Osteoblast (primary cell): ENCODE measurements around the gene ADIPOR2. TPM values are rescaled to one million over a fixed set of nuclear protein-coding genes. Genes with fewer than 3 reads are reported as not detected.

Source experiments
- DNase-seq: peaks from one replicate; pipeline ENCODE4 v3.0.0; 2011; ENCODE audit warnings: low spot score, mixed read lengths; ENCODE audit not compliant: insufficient read length; ENCODE audit errors: missing footprints
- H2AFZ ChIP-seq: 2 replicates; pipeline ENCODE4 v1.6.0; 2011; ENCODE audit warnings: mild to moderate bottlenecking, low read length
- H3K27ac ChIP-seq: 2 replicates; pipeline ENCODE4 v1.5.1; 2011; ENCODE audit warnings: mild to moderate bottlenecking, low read depth, low read length, moderate library complexity
- H3K27me3 ChIP-seq: 2 replicates; pipeline ENCODE4 v1.6.0; 2012; ENCODE audit warnings: mild to moderate bottlenecking, control low read depth, inconsistent platforms, low read length, moderate library complexity; ENCODE audit not compliant: insufficient read depth
- H3K36me3 ChIP-seq: 2 replicates; pipeline ENCODE4 v1.5.1; 2011; ENCODE audit warnings: mild to moderate bottlenecking, low read length, control low read depth, moderate library complexity; ENCODE audit not compliant: insufficient read depth
- H3K4me1 ChIP-seq: 2 replicates; pipeline ENCODE4 v1.5.1; 2011; ENCODE audit warnings: mild to moderate bottlenecking, low read length, control low read depth, moderate library complexity; ENCODE audit not compliant: insufficient read depth
- H3K4me2 ChIP-seq: 2 replicates; pipeline ENCODE4 v1.6.0; 2011; ENCODE audit warnings: mild to moderate bottlenecking, low read length; ENCODE audit not compliant: insufficient read depth
- H3K4me3 ChIP-seq: fragments of 200-600 bp; sonication (generic); 3 replicates; pipeline ENCODE4 v1.5.1; 2012; ENCODE audit warnings: mild to moderate bottlenecking, low read length, inconsistent platforms; ENCODE audit not compliant: insufficient read depth
- H3K79me2 ChIP-seq: 2 replicates; pipeline ENCODE4 v1.6.0; 2012; ENCODE audit warnings: mild to moderate bottlenecking, low read length, control low read depth, inconsistent platforms; ENCODE audit not compliant: insufficient read depth
- H3K9me3 ChIP-seq: 2 replicates; pipeline ENCODE4 v1.5.1; 2011; ENCODE audit warnings: low read depth, low read length, control low read depth
- H4K20me1 ChIP-seq: 2 replicates; pipeline ENCODE4 v1.6.0; 2012; ENCODE audit warnings: mild to moderate bottlenecking, low read length, control low read depth; ENCODE audit not compliant: insufficient read depth
- total RNA-seq: library from RNA; depleted of rRNA; stranded (reverse); fragments of >200 nt; gene quantifications from 2 replicates; pipeline ENCODE4 v1.2.3, GENCODE V29; 2012
- TF ChIP-seq, protein P1 (sequence below): IDR thresholded peaks from 2 replicates; pipeline ENCODE4 v1.5.1; 2011; ENCODE audit warnings: mild to moderate bottlenecking, low read depth, low read length, moderate library complexity; ENCODE audit errors: extremely low read depth

The ADIPOR2 gene
- total RNA-seq, 1 donor: 32.2 TPM

DNA sequence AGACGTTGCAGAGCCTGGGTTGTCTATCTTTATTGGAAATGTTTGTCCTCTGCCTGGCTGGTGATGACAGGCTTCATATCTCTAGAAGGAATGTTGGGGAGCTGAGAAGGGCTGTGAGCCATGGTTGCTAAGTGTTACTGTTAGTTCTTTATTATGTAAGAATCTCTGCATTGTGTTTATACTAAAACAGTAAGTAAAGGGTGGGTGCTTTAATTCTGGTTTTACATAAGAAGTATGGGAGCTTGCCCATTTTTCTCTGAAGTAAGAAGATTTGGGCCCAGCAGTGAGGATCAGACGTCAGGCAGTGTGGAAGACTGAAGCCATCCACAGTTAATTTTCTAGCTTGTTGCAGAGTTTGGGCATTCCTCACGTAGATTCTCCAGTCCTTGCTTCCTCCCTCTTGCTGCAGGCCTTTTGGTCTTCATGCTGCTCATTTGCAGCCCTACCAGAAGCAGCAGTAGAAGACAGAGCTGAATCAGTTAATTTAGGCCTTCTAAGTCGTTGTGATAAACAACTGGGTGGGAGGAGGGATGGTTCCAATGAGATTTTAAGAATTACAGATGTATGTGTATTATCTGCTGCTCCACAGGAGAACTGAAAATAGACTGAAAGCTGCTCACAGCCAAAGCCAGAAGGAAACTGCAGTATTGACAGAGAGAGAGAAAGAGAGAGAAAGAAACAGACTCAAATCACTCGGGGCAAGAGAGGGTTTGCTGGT is 40.5 kb upstream of the ADIPOR2 start:
- H3K36me3 ChIP-seq: peaks cover 66% of the 10 kb centered on the region
- H3K4me1 ChIP-seq: peaks cover 8% of the 10 kb centered on the region
- no peak overlapping the region for H3K4me3 ChIP-seq
- peaks cover 27% of the 10 kb centered on the region for H4K20me1 ChIP-seq
- TF ChIP-seq, protein P1, sequence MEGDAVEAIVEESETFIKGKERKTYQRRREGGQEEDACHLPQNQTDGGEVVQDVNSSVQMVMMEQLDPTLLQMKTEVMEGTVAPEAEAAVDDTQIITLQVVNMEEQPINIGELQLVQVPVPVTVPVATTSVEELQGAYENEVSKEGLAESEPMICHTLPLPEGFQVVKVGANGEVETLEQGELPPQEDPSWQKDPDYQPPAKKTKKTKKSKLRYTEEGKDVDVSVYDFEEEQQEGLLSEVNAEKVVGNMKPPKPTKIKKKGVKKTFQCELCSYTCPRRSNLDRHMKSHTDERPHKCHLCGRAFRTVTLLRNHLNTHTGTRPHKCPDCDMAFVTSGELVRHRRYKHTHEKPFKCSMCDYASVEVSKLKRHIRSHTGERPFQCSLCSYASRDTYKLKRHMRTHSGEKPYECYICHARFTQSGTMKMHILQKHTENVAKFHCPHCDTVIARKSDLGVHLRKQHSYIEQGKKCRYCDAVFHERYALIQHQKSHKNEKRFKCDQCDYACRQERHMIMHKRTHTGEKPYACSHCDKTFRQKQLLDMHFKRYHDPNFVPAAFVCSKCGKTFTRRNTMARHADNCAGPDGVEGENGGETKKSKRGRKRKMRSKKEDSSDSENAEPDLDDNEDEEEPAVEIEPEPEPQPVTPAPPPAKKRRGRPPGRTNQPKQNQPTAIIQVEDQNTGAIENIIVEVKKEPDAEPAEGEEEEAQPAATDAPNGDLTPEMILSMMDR: no peak
- no peak overlapping the region for H2AFZ ChIP-seq
- no peaks in the 10 kb centered on the region for H3K27me3 ChIP-seq
- H3K4me2 ChIP-seq: no peak overlapping the region
- H3K27ac ChIP-seq: no peak overlapping the region
- H3K9me3 ChIP-seq: no peaks in the 10 kb centered on the region
- DNase-seq: no peak
- H3K79me2 ChIP-seq: peaks cover 35% of the 10 kb centered on the region

GRCh38 chr12:1650978-1651361 is 39.9 kb upstream of the ADIPOR2 start:
- TF ChIP-seq, protein P1: no peak
- no peak overlapping the region for H3K4me3 ChIP-seq
- DNase-seq: no peak
- H3K9me3 ChIP-seq: no peaks in the 10 kb centered on the region
- no peak overlapping the region for H3K27ac ChIP-seq
- peaks cover 60% of the 10 kb centered on the region for H3K36me3 ChIP-seq
- H3K4me2 ChIP-seq: no peak overlapping the region
- no peaks in the 10 kb centered on the region for H3K27me3 ChIP-seq
- peaks cover 30% of the 10 kb centered on the region for H3K79me2 ChIP-seq
- H2AFZ ChIP-seq: no peak overlapping the region
- H4K20me1 ChIP-seq: peaks cover 24% of the 10 kb centered on the region
- H3K4me1 ChIP-seq: peaks cover 8% of the 10 kb centered on the region

DNA sequence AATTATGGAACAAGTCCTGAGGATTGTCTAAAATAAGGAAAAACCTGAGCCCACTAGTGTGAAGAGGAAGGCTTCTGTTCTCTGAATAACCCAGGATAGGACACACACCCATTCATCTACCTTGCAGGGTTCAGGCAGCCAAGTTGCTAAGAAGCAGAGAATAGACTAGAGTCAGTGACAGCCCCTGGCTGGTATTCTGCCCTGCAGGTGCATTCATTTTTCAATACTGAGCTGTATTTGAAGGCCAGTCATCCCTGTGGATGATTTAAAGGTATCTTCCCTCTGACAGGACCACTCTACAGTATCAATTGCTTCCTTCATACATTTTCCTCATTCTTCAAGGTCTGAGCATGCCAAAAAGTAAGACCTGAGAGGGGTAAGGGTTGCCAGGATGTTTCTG is 38.9 kb upstream of the ADIPOR2 start:
- no peaks in the 10 kb centered on the region for H3K27me3 ChIP-seq
- no peak overlapping the region for H2AFZ ChIP-seq
- DNase-seq: no peak
- TF ChIP-seq, protein P1: no peak
- peaks cover 50% of the 10 kb centered on the region for H3K36me3 ChIP-seq
- H3K4me3 ChIP-seq: no peak overlapping the region
- peaks cover 23% of the 10 kb centered on the region for H3K79me2 ChIP-seq
- no peak overlapping the region for H3K4me2 ChIP-seq
- peaks cover 8% of the 10 kb centered on the region for H3K4me1 ChIP-seq
- no peaks in the 10 kb centered on the region for H3K9me3 ChIP-seq
- peaks cover 24% of the 10 kb centered on the region for H4K20me1 ChIP-seq
- no peak overlapping the region for H3K27ac ChIP-seq

GRCh38 chr12:1655225-1655788 is 35.6 kb upstream of the ADIPOR2 start:
- H3K36me3 ChIP-seq: peaks cover 21% of the 10 kb centered on the region

More at GRCh38 chr12:1655225-1655788, 35.6 kb upstream of the ADIPOR2 start:
- H3K4me3 ChIP-seq: no peak overlapping the region
- no peak overlapping the region for H2AFZ ChIP-seq
- peaks cover 11% of the 10 kb centered on the region for H4K20me1 ChIP-seq
- no peak for DNase-seq
- no peaks in the 10 kb centered on the region for H3K27me3 ChIP-seq
- no peaks in the 10 kb centered on the region for H3K79me2 ChIP-seq
- H3K9me3 ChIP-seq: no peaks in the 10 kb centered on the region
- no peak overlapping the region for H3K4me2 ChIP-seq
- peaks cover 3% of the 10 kb centered on the region for H3K4me1 ChIP-seq
- TF ChIP-seq, protein P1: no peak
- no peak overlapping the region for H3K27ac ChIP-seq
